Measurements from ENCODE around the gene ST3GAL2. TPM values are rescaled to one million over a fixed set of nuclear protein-coding genes. Genes with fewer than 3 reads are reported as not detected.
A peak's percentile ranks its signal among the peaks of the same experiment; 100 is the strongest.
"Not testable (repeated sequence)": the region's sequence is repeated elsewhere in the genome, so short reads cannot be mapped to it uniquely, and the experiment has no call there.

Gene ST3GAL2
- total and polyA plus RNA-seq, 8 donors, result 3.5 to 16.2 (median 4.6) TPM

DNA sequence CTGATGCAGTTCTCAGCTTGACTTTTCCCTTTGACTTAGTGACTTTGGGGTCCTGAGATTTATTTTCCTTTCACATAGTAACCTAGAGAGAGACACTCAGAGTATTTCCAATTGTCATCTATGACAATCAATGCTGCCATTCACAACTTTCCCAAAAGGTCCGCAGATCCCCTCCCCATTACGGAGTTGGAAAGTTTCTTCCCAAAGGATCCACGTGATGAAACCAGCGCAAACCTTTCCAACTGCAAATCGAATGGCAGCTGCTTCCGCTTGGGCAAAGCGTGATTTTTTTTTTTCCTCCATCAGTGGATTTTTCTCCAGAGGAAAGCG, 15.0 kb upstream of the ST3GAL2 start:
- DNase-seq (no peak), ATAC-seq (no peak), FAIRE-seq (no peak)
- peak overlapping the region; percentile 89 to 97 (median 92) for H3K4me3 ChIP-seq
- WGBS, 2 donors, result 0% methylated on average over 8 of the region's 8 CpGs
- H3K27me3 ChIP-seq, result no peaks in the 10 kb centered on the region
- H3K4me1 ChIP-seq, result peaks cover 4 to 5% (median 4%) of the 10 kb centered on the region in 3 donors
- no peaks in the 10 kb centered on the region for H3K9me3 ChIP-seq
- intact Hi-C loops (cut with DNase I), result no loop called here
- TF ChIP-seq CTCF (IDR thresholded peaks at IDR 0.05), result no peak
- H3K27ac ChIP-seq, result peak overlapping the region; percentile 92 to 98 (median 94)
- no peaks in the 10 kb centered on the region for H3K36me3 ChIP-seq

DNA sequence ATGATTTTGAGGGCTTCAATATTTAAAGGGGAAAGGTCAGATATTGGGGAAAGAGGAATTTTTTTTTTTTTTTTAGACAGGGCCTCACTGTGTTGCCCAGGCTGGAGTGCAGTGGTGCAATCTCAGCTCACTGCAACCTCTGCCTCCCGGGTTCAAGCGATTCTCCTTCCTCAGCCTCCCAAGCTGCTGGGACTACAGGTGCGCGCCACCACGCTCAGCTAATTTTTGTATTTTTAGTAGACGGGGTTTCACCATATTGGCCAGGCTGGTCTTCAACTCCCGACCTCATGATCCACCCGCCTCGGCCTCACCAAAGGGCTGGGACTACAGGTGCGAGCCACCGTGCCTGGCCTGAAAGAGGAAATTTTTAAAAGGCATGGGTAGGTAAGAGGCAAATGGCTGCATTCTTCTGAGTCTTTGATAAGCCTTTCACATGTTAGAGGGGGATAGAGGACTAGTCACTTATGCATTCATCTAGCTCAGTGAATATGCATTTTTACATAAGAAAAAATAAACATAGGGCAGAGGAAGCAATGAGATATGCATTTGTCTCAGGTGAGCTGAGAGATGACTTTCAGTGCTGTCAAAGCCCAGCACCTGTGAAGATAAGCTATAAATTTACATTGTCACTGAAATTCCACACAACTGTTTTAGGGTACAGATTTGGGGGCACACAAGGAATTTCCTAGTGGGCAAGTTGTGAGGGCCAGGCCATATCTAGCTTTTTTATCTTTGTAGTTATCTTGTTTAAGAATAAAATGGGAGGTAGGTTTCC, 14.4 kb upstream of the ST3GAL2 start:
- no peaks in the 10 kb centered on the region for H3K36me3 ChIP-seq
- no peaks in the 10 kb centered on the region for H3K9me3 ChIP-seq
- ATAC-seq, result no peak
- peak overlapping the region; percentile 92 to 98 (median 94) for H3K27ac ChIP-seq
- WGBS, 2 donors, result 97% methylated on average over 11 of the region's 11 CpGs
- H3K4me1 ChIP-seq, result peaks cover 4 to 5% (median 4%) of the 10 kb centered on the region in 3 donors
- no peaks in the 10 kb centered on the region for H3K27me3 ChIP-seq
- no peak for DNase-seq
- peak overlapping the region in 3 of 4 donors; percentile 89 to 94 (median 91) for H3K4me3 ChIP-seq
- intact Hi-C loops (cut with DNase I), result no loop called here
- FAIRE-seq, result no peak
- TF ChIP-seq CTCF (IDR thresholded peaks at IDR 0.05), result no peak

DNA sequence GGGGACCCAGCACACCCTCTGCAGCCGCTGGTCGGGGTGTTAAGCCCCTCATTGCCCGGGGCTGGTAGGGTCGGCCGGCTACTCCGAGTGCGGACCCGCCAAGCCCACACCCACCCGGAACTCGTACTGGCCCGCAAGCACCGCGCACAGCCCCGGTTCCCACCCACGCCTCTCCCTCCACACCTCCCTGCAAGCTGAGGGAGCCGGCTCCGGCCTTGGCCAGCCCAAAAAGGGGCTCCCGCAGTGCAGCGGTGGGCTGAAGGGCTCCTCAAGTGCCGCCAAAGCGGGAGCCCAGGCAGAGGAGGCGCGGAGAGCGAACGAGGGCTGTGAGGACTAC, 12.1 kb upstream of the ST3GAL2 start:
- H3K27ac ChIP-seq; ATAC-seq; H3K27me3 ChIP-seq; H3K36me3 ChIP-seq; intact Hi-C loops (cut with DNase I); H3K9me3 ChIP-seq; H3K4me3 ChIP-seq; FAIRE-seq; H3K4me1 ChIP-seq: not testable (repeated sequence)
- 42 to 44% methylated on average over 22 to 25 of the region's 25 CpGs for WGBS, 2 donors
- DNase-seq, result peak in 1 of 6 donors; percentile 58

- H3K36me3 ChIP-seq; H3K4me3 ChIP-seq; ATAC-seq; H3K4me1 ChIP-seq; H3K27me3 ChIP-seq; intact Hi-C loops (cut with DNase I); DNase-seq; H3K27ac ChIP-seq; H3K9me3 ChIP-seq; FAIRE-seq: not testable (repeated sequence)
- 74 to 78% methylated on average over 35 to 37 of the region's 37 CpGs for WGBS, 2 donors
These were observed 11.5 kb upstream of the ST3GAL2 start for GRCh38 chr16:70450142-70451003.

- no peak for ATAC-seq
- FAIRE-seq, result no peak
- WGBS, 2 donors, result 88 to 92% methylated on average over 6 of the region's 6 CpGs
- H3K9me3 ChIP-seq, result no peaks in the 10 kb centered on the region
- no peaks in the 10 kb centered on the region for H3K27me3 ChIP-seq
- no peak overlapping the region for H3K4me3 ChIP-seq
- no peak overlapping the region for H3K27ac ChIP-seq
- no peaks in the 10 kb centered on the region for H3K4me1 ChIP-seq
- no peak for TF ChIP-seq CTCF (IDR thresholded peaks at IDR 0.05)
- intact Hi-C loops (cut with DNase I), result no loop called here
- DNase-seq, result no peak
- no peaks in the 10 kb centered on the region for H3K36me3 ChIP-seq
These were observed 9.2 kb upstream of the ST3GAL2 start for GRCh38 chr16:70448075-70448474.
